ENCODE measurements around the gene ESPNL.

ESPNL gene

GRCh38 chr2:238141541-238142318, 41.6 kb downstream of the ESPNL start:
- no peak for DNase-seq (ENCODE audit: low spot score)

DNA sequence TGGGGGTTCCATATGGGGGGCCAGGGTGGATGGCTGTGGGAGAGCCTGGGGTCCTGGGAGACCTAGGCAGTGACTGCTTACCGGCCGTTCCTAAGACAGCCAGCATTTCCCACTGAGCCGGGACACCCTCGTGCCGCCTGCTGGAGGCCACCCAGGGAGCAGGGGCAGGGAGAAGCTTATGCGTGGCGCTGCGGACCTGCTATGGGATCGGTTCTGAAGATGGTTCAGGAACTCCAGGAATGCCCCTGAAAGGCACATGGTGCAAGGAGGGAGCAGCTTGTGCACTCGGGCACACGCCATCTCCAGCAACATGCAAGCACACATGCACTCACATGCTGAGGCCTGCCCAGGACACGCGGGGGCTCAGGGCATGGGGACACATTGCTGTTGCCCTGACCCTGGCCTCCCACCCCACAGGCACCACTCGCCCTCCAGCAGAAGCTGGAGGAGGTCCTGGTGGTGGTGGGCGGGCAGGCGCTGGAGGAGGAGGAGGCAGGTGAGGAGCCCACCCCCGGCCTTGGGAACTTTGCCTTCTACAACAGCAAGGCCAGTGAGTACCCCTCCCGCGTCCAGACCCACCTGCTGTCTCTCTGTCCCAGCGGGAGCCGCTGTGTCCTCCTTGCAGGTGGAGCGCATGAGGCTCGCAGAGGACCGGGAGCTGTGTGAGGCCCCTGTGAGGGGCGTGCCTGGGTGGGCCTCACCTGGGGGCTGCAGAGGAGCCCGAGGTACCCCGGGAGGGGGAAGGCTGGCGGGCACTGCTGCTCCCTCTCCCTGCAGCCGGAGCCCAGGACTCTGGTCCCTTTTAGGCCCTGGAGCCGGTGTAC, 42.5 kb downstream of the ESPNL start:
- DNase-seq (ENCODE audit: low spot score), result no peak

GRCh38 chr2:238143239-238143951, 43.3 kb downstream of the ESPNL start:
- peak; percentile 85 for DNase-seq (ENCODE audit: low spot score)

DNA sequence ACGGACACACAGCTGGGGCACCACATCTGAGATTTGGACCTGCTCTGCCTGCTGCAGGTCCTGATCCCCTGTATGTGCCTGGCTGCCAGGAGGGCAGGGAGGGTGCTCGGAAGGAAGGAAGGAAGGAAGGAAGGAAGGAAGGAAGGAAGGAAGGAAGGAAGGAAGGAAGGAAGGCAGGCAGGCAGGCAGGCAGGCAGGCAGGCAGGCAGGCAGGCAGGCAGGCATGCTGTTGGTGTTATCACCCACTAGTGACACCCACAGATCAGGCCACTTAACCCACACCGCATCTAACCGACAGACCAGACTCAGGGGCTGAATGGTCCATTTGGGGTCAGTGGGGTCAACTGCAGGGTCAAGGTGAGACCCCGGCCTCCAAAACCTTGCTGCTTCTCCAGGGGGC, 44.1 kb downstream of the ESPNL start:
- no peak for DNase-seq (ENCODE audit: low spot score)

GRCh38 chr2:238145046-238145445, 44.9 kb downstream of the ESPNL start:
- no peak for DNase-seq (ENCODE audit: low spot score)

DNA sequence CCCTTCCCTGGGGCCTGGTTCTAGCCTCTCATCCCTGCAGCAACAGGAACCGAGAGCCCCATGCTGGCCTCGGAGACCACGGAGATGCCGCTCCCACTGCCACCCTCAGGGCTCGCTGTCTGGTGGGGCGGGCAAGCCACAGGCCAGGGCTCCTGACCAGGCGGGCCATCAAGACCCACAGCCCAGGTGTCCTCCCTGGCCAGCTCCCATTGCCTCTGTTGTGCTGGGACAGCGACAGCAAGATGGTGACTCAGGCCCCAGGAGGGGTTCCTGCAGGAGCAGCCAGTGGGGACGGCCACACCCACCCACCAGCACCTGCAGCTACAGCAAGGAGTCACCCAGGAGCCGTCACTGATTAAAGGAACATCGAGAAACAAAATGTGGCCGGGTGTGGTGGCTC, 45.7 kb downstream of the ESPNL start:
- DNase-seq (ENCODE audit: low spot score), result no peak

GRCh38 chr2:238146884-238147544, 46.9 kb downstream of the ESPNL start:
- no peak for DNase-seq (ENCODE audit: low spot score)

- no peak for DNase-seq (ENCODE audit: low spot score)
These were observed 48.8 kb downstream of the ESPNL start for GRCh38 chr2:238148981-238149380.

DNA sequence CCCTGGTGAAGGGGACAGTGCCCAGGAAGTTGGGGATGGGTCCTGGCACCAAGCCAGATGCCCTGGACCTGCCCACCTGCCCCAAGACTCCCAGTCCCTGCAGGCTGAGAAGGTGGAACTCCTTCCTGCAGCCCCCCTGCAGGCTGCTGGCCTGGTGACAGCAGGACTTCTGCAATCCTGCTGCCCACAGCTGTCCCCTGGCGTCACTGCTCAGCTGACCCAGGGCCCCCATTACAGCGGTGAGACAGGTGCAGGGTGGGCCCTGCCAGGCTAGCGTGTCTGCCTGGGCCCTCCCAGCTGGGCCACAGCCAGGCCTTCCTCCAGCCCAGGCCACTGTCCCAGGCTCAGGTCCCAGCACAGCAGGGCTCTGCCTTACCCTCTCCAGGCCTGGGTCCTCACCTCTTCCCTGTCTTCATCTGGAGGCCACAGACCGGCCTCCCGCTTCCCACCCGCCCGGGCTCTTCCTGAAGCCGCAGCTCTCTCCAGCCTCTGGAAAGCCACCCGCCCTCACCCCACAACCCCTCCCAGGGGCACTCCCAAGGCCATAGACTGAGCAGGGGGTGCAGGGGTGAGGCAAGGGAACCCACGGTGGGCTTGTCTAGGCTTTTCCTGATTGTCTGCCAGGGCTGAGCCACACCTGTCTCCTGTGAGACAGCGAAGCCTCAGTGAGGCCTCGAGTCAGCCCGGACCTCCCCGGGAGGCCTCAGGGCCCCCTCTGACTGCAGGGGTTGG, 49.9 kb downstream of the ESPNL start:
- no peak for DNase-seq (ENCODE audit: low spot score)

DNA sequence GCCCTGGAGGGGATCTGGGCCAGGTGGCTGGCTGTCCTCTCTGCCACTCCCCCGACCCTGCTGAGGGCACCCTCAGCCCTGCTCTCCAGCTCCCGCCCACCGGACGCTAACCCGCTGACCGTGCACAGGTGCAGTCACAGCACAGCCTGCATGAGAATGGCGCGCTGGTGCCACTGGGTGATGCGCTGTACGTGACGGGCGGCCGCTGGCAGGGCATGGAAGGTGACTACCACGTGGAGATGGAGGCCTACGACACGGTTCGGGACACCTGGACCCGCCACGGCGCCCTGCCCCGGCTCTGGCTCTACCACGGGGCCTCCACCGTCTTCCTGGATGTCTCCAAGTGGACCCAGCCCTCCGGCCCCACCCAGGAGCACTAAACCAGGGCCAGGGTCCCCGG, 50.5 kb downstream of the ESPNL start:
- DNase-seq (ENCODE audit: low spot score), result no peak

- no peak for DNase-seq (ENCODE audit: low spot score)
These were observed 51.1 kb downstream of the ESPNL start for GRCh38 chr2:238151205-238151604.

- no peak for DNase-seq (ENCODE audit: low spot score)
These were observed 51.6 kb downstream of the ESPNL start for GRCh38 chr2:238151628-238152235.

GRCh38 chr2:238152771-238153688, 52.9 kb downstream of the ESPNL start:
- no peak for DNase-seq (ENCODE audit: low spot score)

DNA sequence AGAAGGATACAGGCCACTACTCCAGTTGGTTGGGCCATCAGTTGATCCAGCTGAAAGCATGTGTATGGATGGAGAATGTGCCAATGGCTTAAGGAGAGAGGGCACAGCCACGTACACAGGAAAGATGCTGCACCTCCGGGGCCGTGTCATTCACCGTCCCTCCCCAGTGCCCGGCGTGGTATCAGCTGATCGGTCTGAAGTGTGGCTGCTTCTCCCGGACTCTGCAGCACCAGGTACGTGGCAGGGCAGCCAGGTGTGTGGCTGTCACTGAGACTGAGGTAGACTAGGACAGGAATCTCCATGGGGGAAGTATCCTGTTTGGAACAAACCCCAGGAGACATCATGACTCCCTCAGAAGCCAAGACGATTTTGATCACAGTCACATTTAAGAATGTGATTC, 54.4 kb downstream of the ESPNL start:
- no peak for DNase-seq (ENCODE audit: low spot score)

GRCh38 chr2:238155051-238155760, 55.1 kb downstream of the ESPNL start:
- DNase-seq (ENCODE audit: low spot score), result no peak

DNA sequence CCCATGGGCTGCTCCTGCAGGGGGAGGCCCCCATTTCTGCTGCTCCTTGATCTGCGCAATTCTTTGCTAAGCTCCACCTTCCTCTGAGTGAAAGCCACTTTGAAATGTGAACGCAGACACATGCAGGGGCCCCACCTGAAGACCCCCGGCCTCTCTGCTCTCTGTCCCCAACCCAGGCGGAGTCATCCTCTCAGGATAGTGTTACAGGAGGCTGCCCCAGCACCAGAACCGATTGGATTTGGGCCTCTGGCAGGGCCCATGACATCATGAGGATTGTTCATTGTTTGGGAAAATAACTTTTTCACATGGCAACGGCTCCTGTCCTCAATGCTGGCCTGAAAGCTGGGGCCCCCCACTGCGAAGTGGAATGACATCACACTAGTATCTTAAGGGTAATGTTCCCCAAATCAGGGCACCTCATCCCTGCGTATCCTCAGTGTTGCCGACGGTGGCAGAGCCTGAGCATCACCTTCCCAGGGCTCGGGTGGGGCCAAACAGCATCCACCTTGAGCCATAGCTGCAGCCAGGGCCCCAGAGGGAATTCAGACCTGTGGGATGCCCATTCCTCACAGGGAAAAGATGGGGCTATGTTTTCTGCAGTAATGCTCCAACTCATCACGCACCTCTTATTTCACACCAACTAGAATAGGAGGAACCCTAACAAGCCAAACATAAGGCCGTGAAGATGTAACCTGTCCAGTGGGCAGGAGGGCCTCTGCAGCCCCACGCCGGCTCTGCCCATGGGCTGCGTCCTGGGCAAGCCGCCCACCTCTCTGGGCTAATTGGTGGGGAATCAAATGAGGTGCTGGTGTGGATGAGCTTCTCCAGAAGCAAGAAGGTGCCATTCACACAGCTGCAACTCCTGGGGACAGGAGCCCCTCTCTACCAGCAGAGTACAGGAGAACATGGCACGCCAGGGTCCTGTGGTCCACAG, 55.9 kb downstream of the ESPNL start:
- DNase-seq (ENCODE audit: low spot score), result no peak

DNA sequence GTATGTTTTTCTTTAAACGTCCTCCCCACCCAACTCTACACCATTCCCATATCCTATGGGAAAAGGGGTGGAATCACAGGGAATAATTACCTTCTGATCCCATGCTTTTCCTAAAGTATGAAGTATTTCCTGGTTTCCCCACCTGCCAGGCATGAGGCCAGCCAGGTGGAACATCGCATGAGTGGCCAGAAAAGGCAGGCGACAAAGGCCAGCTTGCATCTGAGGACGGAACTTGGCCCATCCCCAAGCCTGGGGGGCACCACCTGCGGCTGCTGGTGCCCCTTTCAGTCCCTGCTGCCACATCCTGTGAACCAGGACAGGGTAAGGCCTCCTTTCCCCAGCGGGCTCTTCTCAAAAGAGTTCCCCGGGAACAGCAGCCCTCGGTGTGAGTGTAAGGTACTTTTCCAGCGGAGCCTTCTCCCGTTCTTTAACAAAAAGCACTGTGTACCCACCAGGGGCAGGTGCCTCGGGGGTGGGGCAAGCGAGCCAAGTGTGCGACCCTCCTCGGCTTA, 57.4 kb downstream of the ESPNL start:
- DNase-seq (ENCODE audit: low spot score), result no peak

DNA sequence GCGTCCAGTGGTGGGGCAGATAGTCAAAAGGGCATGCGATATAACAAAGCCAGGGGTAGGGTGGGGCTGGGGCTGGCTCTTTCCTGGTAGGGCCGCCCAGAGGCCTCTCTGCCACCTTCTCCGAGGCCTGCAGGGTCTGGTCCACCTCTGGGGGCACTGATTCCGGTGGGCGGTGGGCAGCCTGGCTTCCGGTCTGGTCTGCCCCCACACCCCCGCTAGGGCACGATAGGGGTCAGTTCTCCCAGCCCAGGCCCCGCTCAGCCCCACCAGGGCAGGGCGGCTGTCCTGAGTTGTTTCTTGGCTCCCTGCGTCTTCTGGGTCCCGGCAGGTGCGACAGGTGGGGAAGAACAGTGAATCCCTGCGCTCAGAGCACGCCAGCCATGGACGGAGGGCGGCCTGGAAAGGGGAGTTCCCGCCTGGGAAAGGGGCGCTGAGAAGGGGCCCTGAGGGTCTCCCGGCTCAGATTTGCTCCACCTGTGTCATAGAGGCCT, 57.9 kb downstream of the ESPNL start:
- DNase-seq (ENCODE audit: low spot score), result no peak

All from GM03348 (cell line).